Testis (tissue), 2 donors: ENCODE data around the gene SLC12A1.

Experiments used
- POLR2A ChIP-seq: fragments of 450-650 bp; IDR thresholded peaks from one replicate; pipeline ENCODE4 v1.6.1; 2017; ENCODE audit warnings: antibody characterized with exemption, mild to moderate bottlenecking, moderate library complexity
- TF ChIP-seq, protein P1 (sequence below), 3 experiments: fragments of 450-650 bp in 2 of 3; fragments of 200-600 bp in 1 of 3; sonication (generic) in 1 of 3; IDR thresholded peaks; one replicate each; pipeline ENCODE4 v1.5.1; 2016 to 2019; ENCODE audit warnings: antibody characterized with exemption in 3 of 3, mild to moderate bottlenecking in 2 of 3, moderate library complexity in 1 of 3

GRCh38 chr15:48343865-48344264 lies 137.8 kb downstream of the SLC12A1 start:
- TF ChIP-seq, protein P1, sequence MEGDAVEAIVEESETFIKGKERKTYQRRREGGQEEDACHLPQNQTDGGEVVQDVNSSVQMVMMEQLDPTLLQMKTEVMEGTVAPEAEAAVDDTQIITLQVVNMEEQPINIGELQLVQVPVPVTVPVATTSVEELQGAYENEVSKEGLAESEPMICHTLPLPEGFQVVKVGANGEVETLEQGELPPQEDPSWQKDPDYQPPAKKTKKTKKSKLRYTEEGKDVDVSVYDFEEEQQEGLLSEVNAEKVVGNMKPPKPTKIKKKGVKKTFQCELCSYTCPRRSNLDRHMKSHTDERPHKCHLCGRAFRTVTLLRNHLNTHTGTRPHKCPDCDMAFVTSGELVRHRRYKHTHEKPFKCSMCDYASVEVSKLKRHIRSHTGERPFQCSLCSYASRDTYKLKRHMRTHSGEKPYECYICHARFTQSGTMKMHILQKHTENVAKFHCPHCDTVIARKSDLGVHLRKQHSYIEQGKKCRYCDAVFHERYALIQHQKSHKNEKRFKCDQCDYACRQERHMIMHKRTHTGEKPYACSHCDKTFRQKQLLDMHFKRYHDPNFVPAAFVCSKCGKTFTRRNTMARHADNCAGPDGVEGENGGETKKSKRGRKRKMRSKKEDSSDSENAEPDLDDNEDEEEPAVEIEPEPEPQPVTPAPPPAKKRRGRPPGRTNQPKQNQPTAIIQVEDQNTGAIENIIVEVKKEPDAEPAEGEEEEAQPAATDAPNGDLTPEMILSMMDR (IDR thresholded peaks at IDR 0.05) = no peak
- TF ChIP-seq POLR2A = no peak
